Measurements from ENCODE around the gene TUBA4A. TPM values are rescaled to one million over a fixed set of nuclear protein-coding genes. Genes with fewer than 3 reads are reported as not detected.
"Not testable (repeated sequence)": the region's sequence is repeated elsewhere in the genome, so short reads cannot be mapped to it uniquely, and the experiment has no call there.

TUBA4A gene
- total RNA-seq, 1 donor from 2014 or later, result 7.9 TPM

- no peak for TF ChIP-seq CTCF (IDR thresholded peaks at IDR 0.05)
- H3K27ac Mint-ChIP-seq (ENCODE audit: unreplicated experiment), result no peak overlapping the region
Observed at GRCh38 chr2:219269362-219270054, 15.8 kb upstream of the TUBA4A start.

GRCh38 chr2:219268294-219268693 lies 14.6 kb upstream of the TUBA4A start:
- H3K4me1 Mint-ChIP-seq (ENCODE audit: unreplicated experiment), result no peaks in the 10 kb centered on the region
- H3K27ac Mint-ChIP-seq (ENCODE audit: unreplicated experiment), result no peak overlapping the region
- no peaks in the 10 kb centered on the region for H3K9me3 Mint-ChIP-seq (ENCODE audit: unreplicated experiment)
- no peak for DNase-seq (ENCODE audit: extremely low spot score, unreplicated experiment)
- no peaks in the 10 kb centered on the region for H3K36me3 Mint-ChIP-seq (ENCODE audit: unreplicated experiment)
- TF ChIP-seq CTCF (IDR thresholded peaks at IDR 0.05), result no peak
- no peak overlapping the region for H3K4me3 Mint-ChIP-seq (ENCODE audit: unreplicated experiment)
- H3K27me3 Mint-ChIP-seq (ENCODE audit: unreplicated experiment), result peaks cover 4% of the 10 kb centered on the region

More at GRCh38 chr2:219269362-219270054, 15.8 kb upstream of the TUBA4A start:
- Mint-ChIP-seq H3K36me3 (ENCODE audit: unreplicated experiment) (no peaks in the 10 kb centered on the region), H3K9me3 (ENCODE audit: unreplicated experiment) (no peaks in the 10 kb centered on the region), H3K4me3 (ENCODE audit: unreplicated experiment) (no peak overlapping the region), H3K4me1 (ENCODE audit: unreplicated experiment) (peaks cover 10% of the 10 kb centered on the region), H3K27me3 (ENCODE audit: unreplicated experiment) (peaks cover 4% of the 10 kb centered on the region)
- DNase-seq (ENCODE audit: extremely low spot score, unreplicated experiment), result no peak

GRCh38 chr2:219266886-219267285 lies 13.2 kb upstream of the TUBA4A start:
- TF ChIP-seq CTCF (IDR thresholded peaks at IDR 0.05), result no peak
- H3K9me3 Mint-ChIP-seq (ENCODE audit: unreplicated experiment), result no peaks in the 10 kb centered on the region
- no peaks in the 10 kb centered on the region for H3K4me1 Mint-ChIP-seq (ENCODE audit: unreplicated experiment)
- H3K36me3 Mint-ChIP-seq (ENCODE audit: unreplicated experiment), result no peaks in the 10 kb centered on the region
- DNase-seq (ENCODE audit: extremely low spot score, unreplicated experiment), result no peak
- H3K27me3 Mint-ChIP-seq (ENCODE audit: unreplicated experiment), result peaks cover 8% of the 10 kb centered on the region
- H3K27ac Mint-ChIP-seq (ENCODE audit: unreplicated experiment), result no peak overlapping the region
- no peak overlapping the region for H3K4me3 Mint-ChIP-seq (ENCODE audit: unreplicated experiment)

DNA sequence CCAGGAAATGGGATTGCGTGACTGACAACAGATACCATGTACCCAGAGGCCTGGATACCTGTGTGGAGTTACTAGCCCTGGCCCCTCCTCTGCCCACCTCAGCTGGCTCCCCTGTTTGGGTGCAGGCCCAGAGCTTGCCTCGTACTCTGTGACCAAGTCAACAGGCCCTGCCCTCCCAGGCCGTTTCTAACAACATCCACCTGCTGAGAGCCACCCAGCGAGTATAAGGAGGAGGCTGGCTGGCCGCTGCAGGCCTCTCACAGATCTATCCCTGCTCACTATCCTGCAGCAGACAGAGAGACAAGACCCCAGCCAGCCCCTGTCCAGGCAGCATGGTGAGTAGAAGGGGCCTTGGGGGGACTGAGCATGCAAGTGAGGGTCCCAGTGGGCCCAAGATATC lies 12.5 kb upstream of the TUBA4A start:
- Mint-ChIP-seq H3K27me3 (ENCODE audit: unreplicated experiment) (peaks cover 15% of the 10 kb centered on the region), H3K36me3 (ENCODE audit: unreplicated experiment) (no peaks in the 10 kb centered on the region), H3K27ac (ENCODE audit: unreplicated experiment) (no peak overlapping the region), H3K4me1 (ENCODE audit: unreplicated experiment) (no peaks in the 10 kb centered on the region), H3K9me3 (ENCODE audit: unreplicated experiment) (no peaks in the 10 kb centered on the region), H3K4me3 (ENCODE audit: unreplicated experiment) (no peak overlapping the region)
- DNase-seq (ENCODE audit: extremely low spot score, unreplicated experiment), result no peak
- no peak for TF ChIP-seq CTCF (IDR thresholded peaks at IDR 0.05)

GRCh38 chr2:219261024-219261855 lies 7.5 kb upstream of the TUBA4A start:
- no peak overlapping the region for H3K27ac Mint-ChIP-seq (ENCODE audit: unreplicated experiment)
- no peaks in the 10 kb centered on the region for H3K9me3 Mint-ChIP-seq (ENCODE audit: unreplicated experiment)
- DNase-seq (ENCODE audit: extremely low spot score, unreplicated experiment), result no peak
- H3K36me3 Mint-ChIP-seq (ENCODE audit: unreplicated experiment), result no peaks in the 10 kb centered on the region
- H3K4me3 Mint-ChIP-seq (ENCODE audit: unreplicated experiment), result no peak overlapping the region
- TF ChIP-seq CTCF (IDR thresholded peaks at IDR 0.05), result no peak
- peaks cover 37% of the 10 kb centered on the region for H3K27me3 Mint-ChIP-seq (ENCODE audit: unreplicated experiment)
- no peaks in the 10 kb centered on the region for H3K4me1 Mint-ChIP-seq (ENCODE audit: unreplicated experiment)

GRCh38 chr2:219258942-219259341 lies 5.2 kb upstream of the TUBA4A start:
- H3K9me3 Mint-ChIP-seq (ENCODE audit: unreplicated experiment); H3K4me1 Mint-ChIP-seq (ENCODE audit: unreplicated experiment); DNase-seq (ENCODE audit: extremely low spot score, unreplicated experiment); H3K36me3 Mint-ChIP-seq (ENCODE audit: unreplicated experiment); H3K27ac Mint-ChIP-seq (ENCODE audit: unreplicated experiment); H3K4me3 Mint-ChIP-seq (ENCODE audit: unreplicated experiment): not testable (repeated sequence)
- H3K27me3 Mint-ChIP-seq (ENCODE audit: unreplicated experiment), result peaks cover 47% of the 10 kb centered on the region

All from osteocyte (in vitro differentiated cells).